Esophagus muscularis mucosa (tissue), 4 donors: ENCODE measurements around the gene PKP1. TPM values are rescaled to one million over a fixed set of nuclear protein-coding genes. Genes with fewer than 3 reads are reported as not detected.

Experiments
- DNase-seq: peaks from one replicate; pipeline ENCODE4 v3.0.0-alpha.2; 2017; ENCODE audit errors: extremely low spot score
- H3K27ac ChIP-seq, 4 donors: fragments of 200-600 bp; sonication (generic); replicated peaks in 1 of 4; 1 replicate in 3 of 4; 2 replicates in 1 of 4; pipeline ENCODE4 v1.5.1; 2016 to 2019; ENCODE audit warnings: mild to moderate bottlenecking in 1 of 4
- H3K27me3 ChIP-seq, 4 donors: fragments of 200-600 bp; sonication (generic); one replicate each; pipeline versions ENCODE4 v1.5.1 to v1.6.0; 2016 to 2019
- H3K36me3 ChIP-seq, 4 donors: fragments of 200-600 bp; sonication (generic); one replicate each; pipeline ENCODE4 v1.5.1; 2016 to 2019
- H3K4me1 ChIP-seq, 4 donors: fragments of 200-600 bp; sonication (generic); one replicate each; pipeline ENCODE4 v1.5.1; 2016 to 2019
- H3K4me3 ChIP-seq, 4 donors: fragments of 200-600 bp; sonication (generic); 1 replicate in 2 of 4; 2 replicates in 2 of 4; pipeline ENCODE4 v1.5.1; 2016 to 2019; ENCODE audit warnings: mild to moderate bottlenecking in 4 of 4, moderate library complexity in 1 of 4
- H3K9me3 ChIP-seq, 4 donors: fragments of 200-600 bp; sonication (generic); 1 replicate in 3 of 4; 2 replicates in 1 of 4; pipeline ENCODE4 v1.5.1; 2016 to 2019
- EP300 ChIP-seq: sonication (generic); formaldehyde crosslinking; IDR thresholded peaks from one replicate; pipeline ENCODE4 v1.6.1; 2017; ENCODE audit warnings: antibody characterized with exemption
- POLR2A ChIP-seq: fragments of 450-650 bp; IDR thresholded peaks from one replicate; pipeline ENCODE4 v1.6.1; 2017; ENCODE audit warnings: antibody characterized with exemption, moderate library complexity, mild to moderate bottlenecking, low read depth
- POLR2AphosphoS5 ChIP-seq, 2 donors: sonication (generic); formaldehyde crosslinking; IDR thresholded peaks; one replicate each; pipeline ENCODE4 v1.6.1; 2017; ENCODE audit warnings: antibody characterized with exemption in 2 of 2
- WGBS: methylation state at CpG from one replicate; pipeline ENCODE4 v1.1.5; 2018; 5-methylcytosine and 5-hydroxymethylcytosine counted together
- intact Hi-C: fragments of 100-400 bp; cut with DNase I; formaldehyde crosslinking; loops from one replicate; pipeline ENCODE4 v1.15.1; 2023
- total RNA-seq, 4 donors: library from RNA; depleted of rRNA; stranded (reverse); fragments of >200 nt; gene quantifications; one replicate each; pipeline versions ENCODE4 v1.1.0 to v1.2.1, GENCODE V29; 2016
- TF ChIP-seq, protein P1 (sequence below), 3 experiments: fragments of 200-600 bp in 2 of 3; fragments of 450-650 bp in 1 of 3; sonication (generic) in 2 of 3; IDR thresholded peaks; one replicate each; pipeline ENCODE4 v1.5.1; 2017 to 2019; ENCODE audit warnings: antibody characterized with exemption in 3 of 3, mild to moderate bottlenecking in 2 of 3, moderate library complexity in 1 of 3

PKP1 gene
- total RNA-seq, 4 donors from 2014 or later: 0.50 to 1.9 (median 1.3) TPM

DNA sequence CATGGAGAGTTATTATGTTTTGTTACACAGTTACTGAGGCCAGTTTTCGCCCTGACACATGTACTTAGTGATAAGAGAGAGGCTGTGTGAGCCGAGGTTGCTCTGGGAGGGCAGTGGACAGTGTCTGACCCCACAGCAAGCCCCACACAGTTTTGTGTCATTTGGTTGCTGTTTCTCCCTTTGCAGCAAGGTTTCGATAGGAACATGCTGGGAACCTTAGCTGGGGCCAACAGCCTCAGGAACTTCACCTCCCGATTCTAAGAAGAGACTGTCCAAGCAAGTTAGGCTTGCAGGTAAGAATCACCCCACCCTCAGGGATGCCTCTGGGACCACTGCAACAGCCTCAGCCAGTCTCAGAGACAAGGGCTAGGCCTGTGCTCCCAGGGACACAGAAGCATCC lies 45.3 kb downstream of the PKP1 start:
- DNase-seq: no peak
- Histone ChIP-seq H3K4me3 (no peak overlapping the region), H3K27me3 (no peaks in the 10 kb centered on the region), H3K27ac (no peak overlapping the region), H3K4me1 (peaks cover 0 to 8% (median 4%) of the 10 kb centered on the region in 4 donors), H3K9me3 (no peaks in the 10 kb centered on the region), H3K36me3 (no peaks in the 10 kb centered on the region)
- WGBS: 77% methylated on average over 3 of the region's 4 CpGs
- intact Hi-C loops: no loop called here
- TF ChIP-seq POLR2A: no peak
- TF ChIP-seq POLR2AphosphoS5 (IDR thresholded peaks at IDR 0.05): no peak
- TF ChIP-seq, protein P1, sequence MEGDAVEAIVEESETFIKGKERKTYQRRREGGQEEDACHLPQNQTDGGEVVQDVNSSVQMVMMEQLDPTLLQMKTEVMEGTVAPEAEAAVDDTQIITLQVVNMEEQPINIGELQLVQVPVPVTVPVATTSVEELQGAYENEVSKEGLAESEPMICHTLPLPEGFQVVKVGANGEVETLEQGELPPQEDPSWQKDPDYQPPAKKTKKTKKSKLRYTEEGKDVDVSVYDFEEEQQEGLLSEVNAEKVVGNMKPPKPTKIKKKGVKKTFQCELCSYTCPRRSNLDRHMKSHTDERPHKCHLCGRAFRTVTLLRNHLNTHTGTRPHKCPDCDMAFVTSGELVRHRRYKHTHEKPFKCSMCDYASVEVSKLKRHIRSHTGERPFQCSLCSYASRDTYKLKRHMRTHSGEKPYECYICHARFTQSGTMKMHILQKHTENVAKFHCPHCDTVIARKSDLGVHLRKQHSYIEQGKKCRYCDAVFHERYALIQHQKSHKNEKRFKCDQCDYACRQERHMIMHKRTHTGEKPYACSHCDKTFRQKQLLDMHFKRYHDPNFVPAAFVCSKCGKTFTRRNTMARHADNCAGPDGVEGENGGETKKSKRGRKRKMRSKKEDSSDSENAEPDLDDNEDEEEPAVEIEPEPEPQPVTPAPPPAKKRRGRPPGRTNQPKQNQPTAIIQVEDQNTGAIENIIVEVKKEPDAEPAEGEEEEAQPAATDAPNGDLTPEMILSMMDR (IDR thresholded peaks at IDR 0.05): no peak
- no peak for TF ChIP-seq EP300

DNA sequence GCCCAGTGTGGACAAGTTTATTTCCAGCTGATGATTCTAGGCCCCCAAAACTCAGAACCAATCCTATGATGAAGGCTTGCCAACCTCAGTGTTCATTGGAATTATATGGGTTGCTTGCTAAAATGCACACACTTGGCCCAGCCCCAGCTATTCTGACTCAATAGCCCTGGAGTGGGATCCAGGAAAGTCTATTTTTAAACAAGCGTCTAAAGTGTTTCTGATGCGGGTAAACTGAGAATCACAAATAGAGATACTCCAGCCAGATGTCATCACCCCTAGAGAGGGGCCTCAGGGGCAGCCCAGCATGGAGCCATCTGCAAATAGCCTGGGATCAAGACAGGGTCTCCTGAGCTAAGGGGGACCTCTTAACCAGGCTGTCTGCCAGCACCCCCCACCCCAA lies 46.0 kb downstream of the PKP1 start:
- Histone ChIP-seq H3K4me3 (no peak overlapping the region), H3K36me3 (no peaks in the 10 kb centered on the region), H3K4me1 (peaks cover 0 to 8% (median 4%) of the 10 kb centered on the region in 4 donors), H3K27ac (no peak overlapping the region), H3K27me3 (no peaks in the 10 kb centered on the region), H3K9me3 (no peaks in the 10 kb centered on the region)
- no peak for TF ChIP-seq POLR2AphosphoS5 (IDR thresholded peaks at IDR 0.05)
- no peak for TF ChIP-seq POLR2A
- TF ChIP-seq, protein P1 (IDR thresholded peaks at IDR 0.05): no peak
- no peak for TF ChIP-seq EP300
- DNase-seq: no peak
- intact Hi-C loops: no loop called here
- 60% methylated on average over 1 of the region's 2 CpGs for WGBS

GRCh38 chr1:201329801-201330200 lies 46.5 kb downstream of the PKP1 start:
- intact Hi-C loops: no loop called here
- H3K4me1 ChIP-seq: peaks cover 0 to 8% (median 4%) of the 10 kb centered on the region in 4 donors
- no peak overlapping the region for H3K4me3 ChIP-seq
- TF ChIP-seq POLR2A (no peak), EP300 (no peak), POLR2AphosphoS5 (IDR thresholded peaks at IDR 0.05) (no peak)
- TF ChIP-seq, protein P1 (IDR thresholded peaks at IDR 0.05): no peak
- H3K27ac ChIP-seq: no peak overlapping the region
- no peak for DNase-seq
- no peaks in the 10 kb centered on the region for H3K27me3 ChIP-seq
- no peaks in the 10 kb centered on the region for H3K36me3 ChIP-seq
- no peaks in the 10 kb centered on the region for H3K9me3 ChIP-seq
- 68% methylated on average over 4 of the region's 4 CpGs for WGBS

DNA sequence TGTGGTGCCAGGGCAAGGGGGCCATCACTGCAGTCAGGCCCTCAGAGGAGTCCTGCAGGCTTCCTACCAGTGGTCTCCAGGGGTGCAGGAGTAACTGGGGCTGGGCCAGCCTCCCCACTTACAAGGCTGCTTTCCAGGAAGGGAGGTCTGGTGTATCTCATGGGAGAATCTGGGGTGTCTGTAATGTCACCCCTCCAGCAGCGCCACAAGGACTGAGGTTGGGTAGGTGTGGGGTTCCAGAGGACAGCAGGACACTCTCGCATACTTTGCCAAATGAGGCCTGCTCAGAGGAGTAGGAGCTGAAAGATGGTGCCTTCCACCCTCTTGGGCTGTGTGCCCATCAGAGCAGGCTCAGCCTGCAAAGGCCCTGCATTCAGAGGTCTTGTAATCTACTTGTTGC lies 47.2 kb downstream of the PKP1 start:
- TF ChIP-seq, protein P1 (IDR thresholded peaks at IDR 0.05): no peak
- no peak for TF ChIP-seq EP300
- TF ChIP-seq POLR2A: no peak
- no peak for TF ChIP-seq POLR2AphosphoS5 (IDR thresholded peaks at IDR 0.05)
- Histone ChIP-seq H3K27me3 (no peaks in the 10 kb centered on the region), H3K36me3 (no peaks in the 10 kb centered on the region), H3K9me3 (no peaks in the 10 kb centered on the region), H3K27ac (no peak overlapping the region), H3K4me3 (no peak overlapping the region), H3K4me1 (peaks cover 0 to 8% (median 4%) of the 10 kb centered on the region in 4 donors)
- DNase-seq: no peak
- 95% methylated on average over 2 of the region's 2 CpGs for WGBS
- intact Hi-C loops: no loop called here

GRCh38 chr1:201331166-201331565 lies 47.9 kb downstream of the PKP1 start:
- Histone ChIP-seq H3K27me3 (no peaks in the 10 kb centered on the region), H3K4me1 (peaks cover 0 to 8% (median 4%) of the 10 kb centered on the region in 4 donors), H3K4me3 (no peak overlapping the region), H3K27ac (no peak overlapping the region), H3K36me3 (no peaks in the 10 kb centered on the region), H3K9me3 (no peaks in the 10 kb centered on the region)
- TF ChIP-seq EP300: no peak
- no peak for TF ChIP-seq POLR2AphosphoS5 (IDR thresholded peaks at IDR 0.05)
- TF ChIP-seq POLR2A: no peak
- TF ChIP-seq, protein P1 (IDR thresholded peaks at IDR 0.05): no peak
- WGBS: 91% methylated on average over 7 of the region's 7 CpGs
- intact Hi-C loops: no loop called here
- DNase-seq: no peak
